Right ventricle myocardium inferior (tissue), 1 donor: ENCODE measurements around the gene MIER2. TPM values are rescaled to one million over a fixed set of nuclear protein-coding genes. Genes with fewer than 3 reads are reported as not detected.

Experiments used
- ATAC-seq: fragments of 200-7000 bp; cut with Tn5 transposase; one replicate; pipeline ENCODE4 v1.9.1; 2020; ENCODE audit warnings: mild to moderate bottlenecking, moderate library complexity
- DNase-seq: peaks from one replicate; pipeline ENCODE4 v3.0.0; 2021; ENCODE audit errors: missing footprints
- intact Hi-C: fragments of 100-400 bp; cut with DNase I; formaldehyde crosslinking; loops from one replicate; pipeline ENCODE4 v1.11.0; 2022
- total RNA-seq: library from RNA; stranded (reverse); fragmentation: NEBNext Ultra II Directional; extraction: Animal tissue kit (Norgen Biotek cat#: 25700); gene quantifications from one replicate; pipeline ENCODE4 v1.2.1, GENCODE V29; 2021
- donor health status: DM: no; HTN: yes; CAD: no; lungs with severe emphysema.

MIER2 gene
- total RNA-seq, 1 donor from 2014 or later: 16.3 TPM

- ATAC-seq (no peak), DNase-seq (no peak)
- intact Hi-C loops: no loop called here
Observed at GRCh38 chr19:340620-341385, 3.8 kb downstream of the MIER2 start.

GRCh38 chr19:339262-339887 is 5.2 kb downstream of the MIER2 start:
- DNase-seq (no peak), ATAC-seq (no peak)
- intact Hi-C loops: no loop called here

- intact Hi-C loops: no loop called here
- DNase-seq: no peak
- no peak for ATAC-seq
Observed at GRCh38 chr19:338421-338820, 6.2 kb downstream of the MIER2 start.

GRCh38 chr19:336067-336614 is 8.5 kb downstream of the MIER2 start:
- intact Hi-C loops: no loop called here
- DNase-seq (no peak), ATAC-seq (peak; percentile 33)

GRCh38 chr19:335486-336066 is 9.0 kb downstream of the MIER2 start:
- ATAC-seq (no peak), DNase-seq (no peak)
- intact Hi-C loops: no loop called here

GRCh38 chr19:335072-335471 is 9.5 kb downstream of the MIER2 start:
- intact Hi-C loops: no loop called here
- no peak for ATAC-seq
- DNase-seq: no peak

- intact Hi-C loops: no loop called here
- ATAC-seq (no peak), DNase-seq (no peak)
Observed at GRCh38 chr19:334296-335071, 10.1 kb downstream of the MIER2 start.

GRCh38 chr19:330503-330902 is 14.1 kb downstream of the MIER2 start:
- intact Hi-C loops: no loop called here
- ATAC-seq: no peak
- DNase-seq: no peak

GRCh38 chr19:329876-330275 is 14.7 kb downstream of the MIER2 start:
- ATAC-seq (no peak), DNase-seq (no peak)
- intact Hi-C loops: no loop called here

- DNase-seq: no peak
- ATAC-seq: no peak
- intact Hi-C loops: no loop called here
Observed at GRCh38 chr19:328025-328505, 16.5 kb downstream of the MIER2 start.

- ATAC-seq (no peak), DNase-seq (no peak)
- intact Hi-C loops: no loop called here
Observed at GRCh38 chr19:327291-328024, 17.1 kb downstream of the MIER2 start.

- no peak for DNase-seq
- intact Hi-C loops: no loop called here
- no peak for ATAC-seq
Observed at GRCh38 chr19:326871-327270, 17.7 kb downstream of the MIER2 start.

- DNase-seq (no peak), ATAC-seq (no peak)
- intact Hi-C loops: no loop called here
Observed at GRCh38 chr19:325937-326565, 18.5 kb downstream of the MIER2 start.

GRCh38 chr19:325173-325936 is 19.2 kb downstream of the MIER2 start:
- intact Hi-C loops: no loop called here
- ATAC-seq (no peak), DNase-seq (no peak)

- no peak for DNase-seq
- ATAC-seq: no peak
- intact Hi-C loops: no loop called here
Observed at GRCh38 chr19:324716-325115, 19.9 kb downstream of the MIER2 start.

- DNase-seq (no peak), ATAC-seq (no peak)
- intact Hi-C loops: no loop called here
Observed at GRCh38 chr19:322616-323015, 22.0 kb downstream of the MIER2 start.

GRCh38 chr19:318509-318774 is 26.2 kb downstream of the MIER2 start:
- intact Hi-C loops: no loop called here
- DNase-seq (no peak), ATAC-seq (no peak)
